Smooth muscle cell (in vitro differentiated cells): ENCODE results near the gene DAAM1. TPM values are rescaled to one million over a fixed set of nuclear protein-coding genes. Genes with fewer than 3 reads are reported as not detected.

Experiments
- DNase-seq: peaks from one replicate; lab custom pipeline; 2025; ENCODE audit not compliant: unreplicated experiment; lab: John Stamatoyannopoulos, UW
- H2AFZ ChIP-seq: fragments of 200-600 bp; sonication (generic); 2 replicates; pipeline ENCODE4 v1.6.0; 2016; ENCODE audit warnings: antibody characterized with exemption, low read depth, mild to moderate bottlenecking
- H3F3A ChIP-seq: fragments of 200-600 bp; sonication (generic); 2 replicates; pipeline ENCODE4 v1.6.0; 2017; ENCODE audit warnings: antibody characterized with exemption, low read depth
- H3K27ac ChIP-seq: fragments of 200-600 bp; sonication (generic); 2 replicates; pipeline ENCODE4 v1.5.1; 2016; ENCODE audit warnings: low read depth, mild to moderate bottlenecking
- H3K27me3 ChIP-seq: fragments of 200-600 bp; sonication (generic); 2 replicates; pipeline ENCODE4 v1.6.1; 2016; ENCODE audit warnings: low read depth, mild to moderate bottlenecking
- H3K36me3 ChIP-seq: fragments of 200-600 bp; sonication (generic); 2 replicates; pipeline ENCODE4 v1.5.1; 2016; ENCODE audit warnings: low read depth
- H3K4me1 ChIP-seq: fragments of 200-600 bp; sonication (generic); 2 replicates; pipeline ENCODE4 v1.5.1; 2016; ENCODE audit warnings: low read depth
- H3K4me2 ChIP-seq: fragments of 200-600 bp; sonication (generic); 2 replicates; pipeline ENCODE4 v1.6.0; 2016; ENCODE audit warnings: mild to moderate bottlenecking
- H3K4me3 ChIP-seq: fragments of 200-600 bp; sonication (generic); 2 replicates; pipeline ENCODE4 v1.5.1; 2016; ENCODE audit warnings: mild to moderate bottlenecking
- H3K79me2 ChIP-seq: fragments of 200-600 bp; sonication (generic); 2 replicates; pipeline ENCODE4 v1.6.0; 2016; ENCODE audit warnings: low read depth, mild to moderate bottlenecking
- H3K9ac ChIP-seq: fragments of 200-600 bp; sonication (generic); 2 replicates; pipeline ENCODE4 v1.6.0; 2016; ENCODE audit warnings: low read depth
- H3K9me3 ChIP-seq: fragments of 200-600 bp; sonication (generic); replicated peaks from 2 replicates; pipeline ENCODE4 v1.5.1; 2016; ENCODE audit warnings: low read depth
- H4K20me1 ChIP-seq: fragments of 200-600 bp; sonication (generic); 2 replicates; pipeline ENCODE4 v1.6.0; 2016; ENCODE audit warnings: low read depth
- CTCF ChIP-seq: fragments of 200-600 bp; sonication (generic); IDR thresholded peaks from 2 replicates; pipeline ENCODE4 v1.5.1; 2017; ENCODE audit warnings: borderline replicate concordance, mild to moderate bottlenecking, antibody characterized with exemption; ENCODE audit not compliant: insufficient read depth, poor library complexity, severe bottlenecking
- WGBS: methylation state at CpG from one replicate; pipeline ENCODE4 v1.1.7; 2016; ENCODE audit warnings: low lambda C conversion rate; 5-methylcytosine and 5-hydroxymethylcytosine counted together
- polyA plus RNA-seq: library from polyadenylated mRNA; unstranded; fragments of >200 nt; fragmentation: Nextera tagmentation; extraction: Ambion mirVana; gene quantifications from 2 replicates; pipeline ENCODE4 v1.2.1, GENCODE V29; 2016
- total RNA-seq: library from RNA; depleted of rRNA; stranded (reverse); fragments of >200 nt; gene quantifications from 2 replicates; pipeline ENCODE4 v1.2.3, GENCODE V29; 2014

The DAAM1 gene
- total and polyA plus RNA-seq, 2 experiments from 2014 or later: 10.9 to 46.4 TPM

GRCh38 chr14:59292028-59292427, 103.6 kb downstream of the DAAM1 start:
- Histone ChIP-seq H3K4me2 (no peak overlapping the region), H3K9ac (no peak overlapping the region), H3K4me1 (peaks cover 29% of the 10 kb centered on the region), H3K4me3 (no peak overlapping the region), H2AFZ (no peak overlapping the region), H3K27me3 (no peaks in the 10 kb centered on the region), H3K9me3 (no peaks in the 10 kb centered on the region), H3K27ac (no peak overlapping the region), H3F3A (peaks cover 26% of the 10 kb centered on the region), H3K36me3 (no peaks in the 10 kb centered on the region), H3K79me2 (no peaks in the 10 kb centered on the region), H4K20me1 (peaks cover 4% of the 10 kb centered on the region)
- 93% methylated on average over 1 of the region's 1 CpG for WGBS
- DNase-seq: no peak
- no peak for TF ChIP-seq CTCF

- no peak overlapping the region for H2AFZ ChIP-seq
- no peak for DNase-seq
Measured at GRCh38 chr14:59292921-59293534, 104.6 kb downstream of the DAAM1 start.

GRCh38 chr14:59293935-59294661, 105.6 kb downstream of the DAAM1 start:
- peaks cover 4% of the 10 kb centered on the region for H4K20me1 ChIP-seq
- WGBS: 19% methylated on average over 8 of the region's 8 CpGs
- peaks cover 26% of the 10 kb centered on the region for H3F3A ChIP-seq
- peak overlapping the region; percentile 16 for H3K9ac ChIP-seq
- H3K79me2 ChIP-seq: peaks cover 3% of the 10 kb centered on the region
- TF ChIP-seq CTCF: no peak
- H3K27me3 ChIP-seq: no peaks in the 10 kb centered on the region
- no peaks in the 10 kb centered on the region for H3K36me3 ChIP-seq
- DNase-seq: no peak
- H3K4me3 ChIP-seq: no peak overlapping the region
- H3K27ac ChIP-seq: peak overlapping the region; percentile 61
- H3K4me2 ChIP-seq: peak overlapping the region; percentile 36
- H2AFZ ChIP-seq: no peak overlapping the region
- peaks cover 29% of the 10 kb centered on the region for H3K4me1 ChIP-seq
- H3K9me3 ChIP-seq: no peaks in the 10 kb centered on the region

More at GRCh38 chr14:59292921-59293534, 104.6 kb downstream of the DAAM1 start:
- Histone ChIP-seq H3F3A (peaks cover 26% of the 10 kb centered on the region), H3K9ac (no peak overlapping the region), H4K20me1 (peaks cover 4% of the 10 kb centered on the region), H3K27ac (peak overlapping the region; percentile 61), H3K9me3 (no peaks in the 10 kb centered on the region), H3K4me3 (no peak overlapping the region), H3K4me1 (peaks cover 29% of the 10 kb centered on the region), H3K36me3 (no peaks in the 10 kb centered on the region), H3K79me2 (peaks cover 3% of the 10 kb centered on the region), H3K27me3 (no peaks in the 10 kb centered on the region), H3K4me2 (no peak overlapping the region)
- WGBS: 91% methylated on average over 4 of the region's 4 CpGs
- TF ChIP-seq CTCF: no peak
